Esophagus muscularis mucosa (tissue), 4 donors: ENCODE measurements around the gene KDM4E. TPM values are rescaled to one million over a fixed set of nuclear protein-coding genes. Genes with fewer than 3 reads are reported as not detected.
"Not testable (repeated sequence)": the region's sequence is repeated elsewhere in the genome, so short reads cannot be mapped to it uniquely, and the experiment has no call there.

Experiments
- DNase-seq: peaks from one replicate; pipeline ENCODE4 v3.0.0-alpha.2; 2017; ENCODE audit errors: extremely low spot score
- H3K27ac ChIP-seq, 4 donors: fragments of 200-600 bp; sonication (generic); replicated peaks in 1 of 4; 1 replicate in 3 of 4; 2 replicates in 1 of 4; pipeline ENCODE4 v1.5.1; 2016 to 2019; ENCODE audit warnings: mild to moderate bottlenecking in 1 of 4
- H3K27me3 ChIP-seq, 4 donors: fragments of 200-600 bp; sonication (generic); one replicate each; pipeline versions ENCODE4 v1.5.1 to v1.6.0; 2016 to 2019
- H3K36me3 ChIP-seq, 4 donors: fragments of 200-600 bp; sonication (generic); one replicate each; pipeline ENCODE4 v1.5.1; 2016 to 2019
- H3K4me1 ChIP-seq, 4 donors: fragments of 200-600 bp; sonication (generic); one replicate each; pipeline ENCODE4 v1.5.1; 2016 to 2019
- H3K4me3 ChIP-seq, 4 donors: fragments of 200-600 bp; sonication (generic); 1 replicate in 2 of 4; 2 replicates in 2 of 4; pipeline ENCODE4 v1.5.1; 2016 to 2019; ENCODE audit warnings: mild to moderate bottlenecking in 4 of 4, moderate library complexity in 1 of 4
- H3K9me3 ChIP-seq, 4 donors: fragments of 200-600 bp; sonication (generic); 1 replicate in 3 of 4; 2 replicates in 1 of 4; pipeline ENCODE4 v1.5.1; 2016 to 2019
- CTCF ChIP-seq, 3 experiments: fragments of 200-600 bp in 2 of 3; fragments of 450-650 bp in 1 of 3; sonication (generic) in 2 of 3; IDR thresholded peaks; one replicate each; pipeline ENCODE4 v1.5.1; 2017 to 2019; ENCODE audit warnings: antibody characterized with exemption in 3 of 3, mild to moderate bottlenecking in 2 of 3, moderate library complexity in 1 of 3
- EP300 ChIP-seq: sonication (generic); formaldehyde crosslinking; IDR thresholded peaks from one replicate; pipeline ENCODE4 v1.6.1; 2017; ENCODE audit warnings: antibody characterized with exemption
- POLR2A ChIP-seq: fragments of 450-650 bp; IDR thresholded peaks from one replicate; pipeline ENCODE4 v1.6.1; 2017; ENCODE audit warnings: antibody characterized with exemption, moderate library complexity, mild to moderate bottlenecking, low read depth
- POLR2AphosphoS5 ChIP-seq, 2 donors: sonication (generic); formaldehyde crosslinking; IDR thresholded peaks; one replicate each; pipeline ENCODE4 v1.6.1; 2017; ENCODE audit warnings: antibody characterized with exemption in 2 of 2
- WGBS: methylation state at CpG from one replicate; pipeline ENCODE4 v1.1.5; 2018; 5-methylcytosine and 5-hydroxymethylcytosine counted together
- intact Hi-C: fragments of 100-400 bp; cut with DNase I; formaldehyde crosslinking; loops from one replicate; pipeline ENCODE4 v1.15.1; 2023
- total RNA-seq, 4 donors: library from RNA; depleted of rRNA; stranded (reverse); fragments of >200 nt; gene quantifications; one replicate each; pipeline versions ENCODE4 v1.1.0 to v1.2.1, GENCODE V29; 2016

KDM4E gene
- total RNA-seq, 4 donors from 2014 or later: not detected

DNA sequence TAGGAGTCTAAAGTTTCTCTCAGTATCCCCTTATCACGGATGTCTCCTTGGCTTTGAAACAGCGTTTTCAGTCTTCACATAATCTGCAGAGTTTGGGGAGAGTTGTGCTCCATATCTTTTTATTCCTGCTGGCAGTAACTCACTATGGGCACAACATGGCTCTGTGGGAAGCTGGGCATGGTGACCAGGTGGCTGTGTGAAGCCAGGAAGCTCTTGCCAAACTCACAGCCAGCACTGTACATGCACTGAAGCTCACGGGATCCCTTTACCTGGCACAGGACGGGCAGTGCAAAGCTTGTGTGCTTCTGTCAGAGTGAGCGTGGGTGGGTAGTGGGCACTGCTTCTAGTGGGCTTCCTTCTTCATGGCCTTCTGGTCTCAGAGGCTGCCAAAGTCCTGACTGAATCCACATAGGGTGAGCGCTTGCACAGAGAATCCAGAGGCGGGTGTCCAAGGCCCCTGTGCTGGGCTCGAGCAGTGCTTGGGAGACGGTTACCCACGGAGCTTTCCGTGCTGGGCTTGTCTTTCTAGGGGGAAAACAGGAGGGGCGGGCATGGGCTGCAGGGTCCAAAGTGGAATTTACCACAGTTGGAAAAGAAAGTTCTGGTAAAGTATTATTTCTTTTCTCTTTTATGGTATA lies 10.8 kb upstream of the KDM4E start:
- Histone ChIP-seq H3K4me1 (no peaks in the 10 kb centered on the region), H3K27me3 (peaks cover 0 to 6% (median 0%) of the 10 kb centered on the region in 4 donors), H3K9me3 (no peaks in the 10 kb centered on the region), H3K27ac (no peak overlapping the region), H3K4me3 (no peak overlapping the region), H3K36me3 (no peaks in the 10 kb centered on the region)
- intact Hi-C loops: no loop called here
- TF ChIP-seq EP300: no peak
- TF ChIP-seq CTCF (IDR thresholded peaks at IDR 0.05): no peak
- TF ChIP-seq POLR2A: no peak
- TF ChIP-seq POLR2AphosphoS5 (IDR thresholded peaks at IDR 0.05): no peak
- no peak for DNase-seq
- 85% methylated on average over 12 of the region's 12 CpGs for WGBS

DNA sequence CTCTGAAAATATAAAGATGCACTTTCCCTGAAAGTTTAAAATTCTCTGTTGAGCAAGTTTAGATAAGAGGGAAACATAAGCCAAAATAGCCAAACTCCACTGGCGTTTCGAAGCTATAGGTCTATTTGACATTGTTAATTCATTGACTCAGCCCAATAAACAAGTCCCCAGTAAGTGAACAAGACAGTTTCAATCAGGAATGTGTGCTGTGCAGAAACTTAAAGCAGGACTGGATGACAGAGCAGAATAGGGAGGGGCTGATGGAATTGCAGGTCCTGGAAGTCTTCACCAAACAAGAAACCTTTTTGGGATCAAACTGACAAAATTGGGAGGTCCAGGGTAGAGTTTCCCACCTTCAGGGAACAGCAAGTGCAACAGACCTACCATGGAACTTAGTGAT lies 8.9 kb upstream of the KDM4E start:
- Histone ChIP-seq H3K4me1 (no peaks in the 10 kb centered on the region), H3K9me3 (no peaks in the 10 kb centered on the region), H3K27me3 (peaks cover 0 to 6% (median 0%) of the 10 kb centered on the region in 4 donors), H3K4me3 (no peak overlapping the region), H3K36me3 (no peaks in the 10 kb centered on the region), H3K27ac (no peak overlapping the region)
- intact Hi-C loops: no loop called here
- WGBS: 87% methylated on average over 2 of the region's 2 CpGs
- DNase-seq: no peak
- no peak for TF ChIP-seq CTCF (IDR thresholded peaks at IDR 0.05)
- TF ChIP-seq EP300: no peak
- no peak for TF ChIP-seq POLR2AphosphoS5 (IDR thresholded peaks at IDR 0.05)
- TF ChIP-seq POLR2A: no peak

- 87% methylated on average over 5 of the region's 5 CpGs for WGBS
- H3K27ac ChIP-seq, intact Hi-C loops, DNase-seq, H3K27me3 ChIP-seq, H3K36me3 ChIP-seq, H3K9me3 ChIP-seq, H3K4me1 ChIP-seq, H3K4me3 ChIP-seq: not testable (repeated sequence)
Measured at GRCh38 chr11:95021468-95021867, 3.6 kb upstream of the KDM4E start.

- H3K4me3 ChIP-seq, H3K27ac ChIP-seq, intact Hi-C loops, H3K4me1 ChIP-seq, H3K27me3 ChIP-seq, H3K36me3 ChIP-seq, DNase-seq, H3K9me3 ChIP-seq: not testable (repeated sequence)
- WGBS: 91% methylated on average over 7 of the region's 9 CpGs
Measured at GRCh38 chr11:95025594-95025993, 536 bp downstream of the KDM4E start.

GRCh38 chr11:95028357-95028756 lies 3.3 kb downstream of the KDM4E start:
- no peak for TF ChIP-seq CTCF (IDR thresholded peaks at IDR 0.05)
- no peak for TF ChIP-seq POLR2A
- TF ChIP-seq EP300: no peak
- TF ChIP-seq POLR2AphosphoS5 (IDR thresholded peaks at IDR 0.05): no peak
- Histone ChIP-seq H3K4me3 (no peak overlapping the region), H3K27me3 (no peaks in the 10 kb centered on the region), H3K27ac (no peak overlapping the region), H3K4me1 (no peaks in the 10 kb centered on the region), H3K9me3 (no peaks in the 10 kb centered on the region), H3K36me3 (no peaks in the 10 kb centered on the region)
- intact Hi-C loops: no loop called here
- WGBS: 92% methylated on average over 3 of the region's 3 CpGs
- DNase-seq: no peak

DNA sequence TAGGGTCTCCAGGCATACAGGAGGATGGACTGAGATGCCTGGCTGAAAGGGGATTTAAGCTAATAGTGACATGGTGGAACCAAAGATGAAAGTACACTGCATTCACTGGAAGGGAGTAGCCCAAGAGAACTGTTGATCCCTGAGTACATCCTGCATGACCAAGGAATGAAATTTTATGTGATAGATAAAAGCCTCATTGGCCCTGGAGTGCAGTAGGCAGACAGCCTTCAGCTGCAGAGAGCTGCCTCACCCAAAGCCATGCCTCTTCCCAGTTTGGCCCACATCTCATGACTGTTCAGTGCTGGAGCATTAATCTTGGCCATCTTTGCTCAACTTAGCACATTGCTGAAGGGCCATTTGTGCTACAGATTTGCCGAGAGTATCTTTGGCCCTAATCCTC lies 8.0 kb downstream of the KDM4E start:
- intact Hi-C loops: no loop called here
- no peak for DNase-seq
- Histone ChIP-seq H3K27me3 (peaks cover 0 to 16% (median 10%) of the 10 kb centered on the region in 4 donors), H3K36me3 (no peaks in the 10 kb centered on the region), H3K27ac (no peak overlapping the region), H3K4me1 (peaks cover 0 to 5% (median 2%) of the 10 kb centered on the region in 4 donors), H3K4me3 (no peak overlapping the region), H3K9me3 (no peaks in the 10 kb centered on the region)
- TF ChIP-seq POLR2A: no peak
- TF ChIP-seq POLR2AphosphoS5 (IDR thresholded peaks at IDR 0.05): no peak
- TF ChIP-seq CTCF (IDR thresholded peaks at IDR 0.05): no peak
- no peak for TF ChIP-seq EP300
- WGBS: 80% methylated on average over 1 of the region's 1 CpG
